Fibroblast of villous mesenchyme (primary cell): ENCODE data around the gene C1orf21. TPM values are rescaled to one million over a fixed set of nuclear protein-coding genes. Genes with fewer than 3 reads are reported as not detected.

ENCODE experiments used
- DNase-seq: peaks from one replicate; pipeline ENCODE4 v3.0.0-alpha.2; 2010; ENCODE audit warnings: low read depth
- H3K4me3 ChIP-seq: 2 replicates; pipeline ENCODE4 v1.5.1; 2011; ENCODE audit warnings: low read depth, mild to moderate bottlenecking, low read length
- CTCF ChIP-seq: IDR thresholded peaks from 2 replicates; pipeline ENCODE4 v1.5.1; 2012; ENCODE audit warnings: low read depth, mild to moderate bottlenecking, low read length; ENCODE audit not compliant: insufficient read depth
- total RNA-seq: library from RNA; depleted of rRNA; stranded (reverse); fragments of >200 nt; gene quantifications from 2 replicates; pipeline ENCODE4 v1.2.3, GENCODE V29; 2012

The C1orf21 gene
- total RNA-seq, 1 donor = 3.5 TPM

- H3K4me3 ChIP-seq = no peak overlapping the region
- TF ChIP-seq CTCF = no peak
- DNase-seq = peak; percentile 47
Observed at GRCh38 chr1:184425449-184426277, 38.8 kb downstream of the C1orf21 start.

- TF ChIP-seq CTCF = no peak
- no peak for DNase-seq
- H3K4me3 ChIP-seq = no peak overlapping the region
Observed at GRCh38 chr1:184426278-184426674, 39.4 kb downstream of the C1orf21 start.

- no peak overlapping the region for H3K4me3 ChIP-seq
- no peak for TF ChIP-seq CTCF
- DNase-seq = peak; percentile 28
Observed at GRCh38 chr1:184427722-184428121, 40.9 kb downstream of the C1orf21 start.

- no peak for DNase-seq
- no peak overlapping the region for H3K4me3 ChIP-seq
- peak; percentile 23 for TF ChIP-seq CTCF
Observed at GRCh38 chr1:184428604-184429003, 41.8 kb downstream of the C1orf21 start.

GRCh38 chr1:184429335-184429734 is 42.5 kb downstream of the C1orf21 start:
- no peak for TF ChIP-seq CTCF
- H3K4me3 ChIP-seq = no peak overlapping the region
- no peak for DNase-seq

GRCh38 chr1:184433956-184434502 is 47.2 kb downstream of the C1orf21 start:
- DNase-seq = no peak
- H3K4me3 ChIP-seq = no peak overlapping the region
- no peak for TF ChIP-seq CTCF

GRCh38 chr1:184437291-184437690 is 50.5 kb downstream of the C1orf21 start:
- H3K4me3 ChIP-seq = no peak overlapping the region
- DNase-seq = no peak
- TF ChIP-seq CTCF = no peak
